Suprapubic skin (tissue), 3 donors: ENCODE results near the gene RFX6.

Experiments used
- POLR2AphosphoS5 ChIP-seq, 3 donors: sonication (generic); formaldehyde crosslinking; IDR thresholded peaks; one replicate each; pipeline ENCODE4 v1.6.1; 2017; ENCODE audit warnings: antibody characterized with exemption in 3 of 3
- TF ChIP-seq, protein P1 (sequence below), 2 donors: fragments of 200-600 bp in 1 of 2; fragments of 450-650 bp in 1 of 2; sonication (generic) in 1 of 2; IDR thresholded peaks; one replicate each; pipeline ENCODE4 v1.5.1; 2016 to 2019; ENCODE audit warnings: antibody characterized with exemption in 2 of 2, mild to moderate bottlenecking in 1 of 2, moderate library complexity in 1 of 2

DNA sequence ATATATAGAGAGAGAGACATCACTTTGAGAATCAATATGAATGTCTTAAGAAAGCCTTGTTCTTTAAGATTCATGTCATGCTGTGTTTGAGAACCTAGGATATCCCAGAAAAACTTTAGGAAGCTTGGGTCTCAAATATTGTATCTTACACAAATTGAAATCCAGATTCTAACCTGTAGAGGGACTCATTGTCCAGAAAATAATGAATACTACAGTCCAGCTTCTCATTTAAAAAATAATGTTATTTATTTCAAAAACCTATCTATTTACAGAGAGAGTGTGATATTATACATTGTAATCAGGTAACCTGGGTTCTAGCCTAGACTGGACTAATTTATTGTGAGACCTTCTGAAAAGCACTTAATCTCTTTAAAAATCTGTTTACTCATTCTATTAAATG, 4.2 kb downstream of the RFX6 start:
- TF ChIP-seq, protein P1, sequence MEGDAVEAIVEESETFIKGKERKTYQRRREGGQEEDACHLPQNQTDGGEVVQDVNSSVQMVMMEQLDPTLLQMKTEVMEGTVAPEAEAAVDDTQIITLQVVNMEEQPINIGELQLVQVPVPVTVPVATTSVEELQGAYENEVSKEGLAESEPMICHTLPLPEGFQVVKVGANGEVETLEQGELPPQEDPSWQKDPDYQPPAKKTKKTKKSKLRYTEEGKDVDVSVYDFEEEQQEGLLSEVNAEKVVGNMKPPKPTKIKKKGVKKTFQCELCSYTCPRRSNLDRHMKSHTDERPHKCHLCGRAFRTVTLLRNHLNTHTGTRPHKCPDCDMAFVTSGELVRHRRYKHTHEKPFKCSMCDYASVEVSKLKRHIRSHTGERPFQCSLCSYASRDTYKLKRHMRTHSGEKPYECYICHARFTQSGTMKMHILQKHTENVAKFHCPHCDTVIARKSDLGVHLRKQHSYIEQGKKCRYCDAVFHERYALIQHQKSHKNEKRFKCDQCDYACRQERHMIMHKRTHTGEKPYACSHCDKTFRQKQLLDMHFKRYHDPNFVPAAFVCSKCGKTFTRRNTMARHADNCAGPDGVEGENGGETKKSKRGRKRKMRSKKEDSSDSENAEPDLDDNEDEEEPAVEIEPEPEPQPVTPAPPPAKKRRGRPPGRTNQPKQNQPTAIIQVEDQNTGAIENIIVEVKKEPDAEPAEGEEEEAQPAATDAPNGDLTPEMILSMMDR (IDR thresholded peaks at IDR 0.05): no peak
- no peak for TF ChIP-seq POLR2AphosphoS5 (IDR thresholded peaks at IDR 0.05)
